Left renal pelvis (tissue), 4 donors: ENCODE measurements around the gene PDXK. TPM values are rescaled to one million over a fixed set of nuclear protein-coding genes. Genes with fewer than 3 reads are reported as not detected.

Source experiments
- DNase-seq, 4 donors: peaks; one replicate each; pipeline ENCODE4 v3.0.0-alpha.2; 2013; ENCODE audit warnings: low read depth in 4 of 4, low spot score in 3 of 4
- polyA plus RNA-seq, 4 donors: library from polyadenylated mRNA; unstranded; fragments of 120-200 nt; gene quantifications; one replicate each; pipeline ENCODE4 v1.2.1, GENCODE V29; 2013; ENCODE audit not compliant: insufficient read length in 4 of 4

Gene PDXK
- polyA plus RNA-seq, 4 donors: 57.7 to 87.8 (median 71.8) TPM

- DNase-seq: no peak
Observed at GRCh38 chr21:43778469-43779335, 59.8 kb downstream of the PDXK start.

- DNase-seq: no peak
Observed at GRCh38 chr21:43779660-43780059, 60.7 kb downstream of the PDXK start.

GRCh38 chr21:43781846-43782245, 62.9 kb downstream of the PDXK start:
- DNase-seq: no peak

GRCh38 chr21:43782431-43783097, 63.6 kb downstream of the PDXK start:
- DNase-seq: no peak

- DNase-seq: no peak
Observed at GRCh38 chr21:43783098-43783700, 64.3 kb downstream of the PDXK start.

- no peak for DNase-seq
Observed at GRCh38 chr21:43785134-43785533, 66.2 kb downstream of the PDXK start.

GRCh38 chr21:43786300-43786806, 67.4 kb downstream of the PDXK start:
- no peak for DNase-seq

- DNase-seq: no peak
Observed at GRCh38 chr21:43786807-43787440, 68.0 kb downstream of the PDXK start.

- peak; percentile 76 to 90 (median 83) for DNase-seq
Observed at GRCh38 chr21:43789276-43790009, 70.5 kb downstream of the PDXK start, which contains the start of gene RRP1. TSS of gene RRP1 (plus strand) at chr21:43789577. CDS start at chr21:43789630, 53 bp downstream.

GRCh38 chr21:43790010-43790524, 71.1 kb downstream of the PDXK start:
- no peak for DNase-seq

- no peak for DNase-seq
Observed at GRCh38 chr21:43792406-43792805, 73.5 kb downstream of the PDXK start.

GRCh38 chr21:43793243-43793642, 74.3 kb downstream of the PDXK start:
- DNase-seq: no peak

- no peak for DNase-seq
Observed at GRCh38 chr21:43794311-43794710, 75.4 kb downstream of the PDXK start.

GRCh38 chr21:43794857-43795256, 75.9 kb downstream of the PDXK start:
- DNase-seq: no peak

- no peak for DNase-seq
Observed at GRCh38 chr21:43797415-43797814, 78.5 kb downstream of the PDXK start.

- no peak for DNase-seq
Observed at GRCh38 chr21:43797925-43798715, 79.2 kb downstream of the PDXK start.

GRCh38 chr21:43799301-43799840, 80.4 kb downstream of the PDXK start:
- DNase-seq: no peak

- no peak for DNase-seq
Observed at GRCh38 chr21:43800124-43800523, 81.2 kb downstream of the PDXK start.

- DNase-seq: no peak
Observed at GRCh38 chr21:43800566-43800965, 81.6 kb downstream of the PDXK start.
